NT2/D1 (cell line): ENCODE data around the gene SLC6A12.

Experiments
- SUZ12 ChIP-seq: IDR thresholded peaks from 2 replicates; pipeline ENCODE4 v1.6.1; 2011; ENCODE audit not compliant: insufficient read length, insufficient read depth; ENCODE audit errors: extremely low read depth
- ZNF274 ChIP-seq: IDR thresholded peaks from 2 replicates; pipeline ENCODE4 v1.6.1; 2011; ENCODE audit warnings: mild to moderate bottlenecking, low read depth, low read length

DNA sequence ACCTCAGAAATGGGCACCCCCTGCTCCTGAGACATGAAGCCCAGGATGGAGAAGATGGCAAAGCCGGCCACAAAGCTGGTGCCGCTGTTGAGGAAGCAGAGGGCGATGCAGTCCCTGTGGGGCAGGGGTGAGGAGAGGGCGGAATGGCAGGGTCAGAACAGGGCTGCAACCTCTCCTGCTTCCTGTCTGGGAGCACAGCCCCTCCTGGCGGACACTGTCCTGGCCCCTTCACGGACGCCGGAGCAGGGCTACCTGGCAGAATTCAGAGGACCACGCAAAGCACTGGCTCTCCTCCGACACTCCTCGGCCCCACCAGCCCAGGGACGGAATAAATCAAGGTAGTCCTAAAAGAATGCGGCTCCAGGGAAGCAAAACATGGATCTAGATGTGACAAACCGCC is 12.4 kb upstream of the SLC6A12 start:
- no peak for TF ChIP-seq SUZ12
- no peak for TF ChIP-seq ZNF274
